HEK293T (cell line): ENCODE data around the gene NEK6.

ENCODE experiments used
- FOXA1 ChIP-seq: fragments of 450-650 bp; IDR thresholded peaks from 2 replicates; pipeline ENCODE4 v1.6.1; 2016; ENCODE audit warnings: mild to moderate bottlenecking
- FOXK2 ChIP-seq: fragments of 450-650 bp; IDR thresholded peaks from 2 replicates; pipeline ENCODE4 v1.6.1; 2016; ENCODE audit warnings: mild to moderate bottlenecking
- FOXM1 ChIP-seq: fragments of 450-650 bp; IDR thresholded peaks from 2 replicates; pipeline ENCODE4 v1.6.1; 2017; ENCODE audit warnings: mild to moderate bottlenecking, borderline replicate concordance
- HDGF ChIP-seq: fragments of 450-650 bp; IDR thresholded peaks from 2 replicates; pipeline ENCODE4 v1.6.1; 2017; ENCODE audit warnings: antibody characterized with exemption, borderline replicate concordance
- NFRKB ChIP-seq: fragments of 450-650 bp; IDR thresholded peaks from 2 replicates; pipeline ENCODE4 v1.6.1; 2016; ENCODE audit warnings: mild to moderate bottlenecking, moderate library complexity
- PKNOX1 ChIP-seq: fragments of 450-650 bp; IDR thresholded peaks from 2 replicates; pipeline ENCODE4 v1.6.1; 2016
- SP1 ChIP-seq: fragments of 450-650 bp; IDR thresholded peaks from 2 replicates; pipeline ENCODE4 v1.6.1; 2017
- TARDBP ChIP-seq: fragments of 450-650 bp; IDR thresholded peaks from 2 replicates; pipeline ENCODE4 v1.6.1; 2016
- ZNF384 ChIP-seq: fragments of 450-650 bp; IDR thresholded peaks from 2 replicates; pipeline ENCODE4 v1.6.1; 2016

- TF ChIP-seq NFRKB (no peak), PKNOX1 (no peak), FOXM1 (no peak), FOXA1 (no peak), TARDBP (no peak), SP1 (no peak), FOXK2 (no peak), HDGF (no peak), ZNF384 (no peak)
These were observed 73.8 kb downstream of the NEK6 start for GRCh38 chr9:124331580-124331979.
